SK-N-SH (cell line): ENCODE measurements around the gene SETBP1.

Source experiments
- CHD2 ChIP-seq: fragments of 150-350 bp; IDR thresholded peaks from 2 replicates; pipeline ENCODE4 v1.6.1; 2018; ENCODE audit warnings: low read length; ENCODE audit not compliant: partially characterized antibody
- FOXJ3 ChIP-seq: sonication (generic); formaldehyde crosslinking; IDR thresholded peaks from 2 replicates; pipeline ENCODE4 v1.5.1; 2020; ENCODE audit warnings: mild to moderate bottlenecking, missing genetic modification reagents
- FOXM1 ChIP-seq: IDR thresholded peaks from 2 replicates; pipeline ENCODE4 v1.4.0; 2012; ENCODE audit warnings: low read depth, mild to moderate bottlenecking
- GABPA ChIP-seq: IDR thresholded peaks from 2 replicates; pipeline ENCODE4 v1.4.0; 2012; ENCODE audit warnings: low read depth, mild to moderate bottlenecking
- MEF2A ChIP-seq: IDR thresholded peaks from 2 replicates; pipeline ENCODE4 v1.4.0; 2012; ENCODE audit warnings: low read depth, borderline replicate concordance
- NFIC ChIP-seq: IDR thresholded peaks from 2 replicates; pipeline ENCODE4 v1.4.0; 2012; ENCODE audit warnings: borderline replicate concordance
- SMC3 ChIP-seq: IDR thresholded peaks from 2 replicates; pipeline ENCODE4 v1.6.1; 2012; ENCODE audit warnings: low read depth, low read length, improper control_type of control experiment
- TEAD4 ChIP-seq: IDR thresholded peaks from 2 replicates; pipeline ENCODE4 v1.4.0; 2012; ENCODE audit warnings: mild to moderate bottlenecking, borderline replicate concordance; ENCODE audit not compliant: insufficient read depth
- TF ChIP-seq, protein P1 (sequence below): IDR thresholded peaks from 2 replicates; pipeline ENCODE4 v1.6.1; 2012; ENCODE audit warnings: mild to moderate bottlenecking, low read depth, low read length, moderate library complexity

DNA sequence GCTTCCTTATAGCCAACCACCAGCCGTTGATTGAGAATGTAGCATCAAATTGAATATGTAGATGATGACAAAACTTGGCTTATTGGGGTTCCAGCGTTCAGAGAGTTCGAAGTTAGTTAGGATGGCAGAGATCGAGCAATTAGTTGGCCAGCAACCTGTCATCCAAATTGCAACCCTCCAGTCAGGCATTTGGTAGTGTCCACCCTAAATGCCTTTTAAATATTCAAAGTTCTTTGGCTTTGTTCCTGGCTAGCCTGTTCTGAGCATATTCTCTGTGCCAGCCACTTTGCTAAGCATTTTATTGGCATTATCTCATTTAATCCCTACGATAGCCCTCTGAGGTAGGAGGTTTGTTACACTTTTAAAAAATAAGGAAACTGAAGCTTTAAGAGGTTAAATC, 342.8 kb downstream of the SETBP1 start:
- TF ChIP-seq FOXM1 (no peak), GABPA (no peak), MEF2A (no peak), FOXJ3 (CRISPR knock-in tag) (no peak), CHD2 (no peak), NFIC (no peak), TEAD4 (no peak), SMC3 (no peak)
- TF ChIP-seq, protein P1, sequence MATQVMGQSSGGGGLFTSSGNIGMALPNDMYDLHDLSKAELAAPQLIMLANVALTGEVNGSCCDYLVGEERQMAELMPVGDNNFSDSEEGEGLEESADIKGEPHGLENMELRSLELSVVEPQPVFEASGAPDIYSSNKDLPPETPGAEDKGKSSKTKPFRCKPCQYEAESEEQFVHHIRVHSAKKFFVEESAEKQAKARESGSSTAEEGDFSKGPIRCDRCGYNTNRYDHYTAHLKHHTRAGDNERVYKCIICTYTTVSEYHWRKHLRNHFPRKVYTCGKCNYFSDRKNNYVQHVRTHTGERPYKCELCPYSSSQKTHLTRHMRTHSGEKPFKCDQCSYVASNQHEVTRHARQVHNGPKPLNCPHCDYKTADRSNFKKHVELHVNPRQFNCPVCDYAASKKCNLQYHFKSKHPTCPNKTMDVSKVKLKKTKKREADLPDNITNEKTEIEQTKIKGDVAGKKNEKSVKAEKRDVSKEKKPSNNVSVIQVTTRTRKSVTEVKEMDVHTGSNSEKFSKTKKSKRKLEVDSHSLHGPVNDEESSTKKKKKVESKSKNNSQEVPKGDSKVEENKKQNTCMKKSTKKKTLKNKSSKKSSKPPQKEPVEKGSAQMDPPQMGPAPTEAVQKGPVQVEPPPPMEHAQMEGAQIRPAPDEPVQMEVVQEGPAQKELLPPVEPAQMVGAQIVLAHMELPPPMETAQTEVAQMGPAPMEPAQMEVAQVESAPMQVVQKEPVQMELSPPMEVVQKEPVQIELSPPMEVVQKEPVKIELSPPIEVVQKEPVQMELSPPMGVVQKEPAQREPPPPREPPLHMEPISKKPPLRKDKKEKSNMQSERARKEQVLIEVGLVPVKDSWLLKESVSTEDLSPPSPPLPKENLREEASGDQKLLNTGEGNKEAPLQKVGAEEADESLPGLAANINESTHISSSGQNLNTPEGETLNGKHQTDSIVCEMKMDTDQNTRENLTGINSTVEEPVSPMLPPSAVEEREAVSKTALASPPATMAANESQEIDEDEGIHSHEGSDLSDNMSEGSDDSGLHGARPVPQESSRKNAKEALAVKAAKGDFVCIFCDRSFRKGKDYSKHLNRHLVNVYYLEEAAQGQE = no peak
